Transverse colon (tissue), 4 donors: ENCODE measurements around the gene THSD7A. TPM values are rescaled to one million over a fixed set of nuclear protein-coding genes. Genes with fewer than 3 reads are reported as not detected.

Experiments
- DNase-seq: peaks from one replicate; pipeline ENCODE4 v3.0.0-alpha.2; 2019
- H3K27ac ChIP-seq, 4 donors: fragments of 200-600 bp; sonication (generic); 2 replicates each; pipeline ENCODE4 v1.5.1; 2016 to 2018; ENCODE audit warnings: inconsistent platforms in 4 of 4
- H3K27me3 ChIP-seq: fragments of 200-600 bp; sonication (generic); 2 replicates; pipeline ENCODE4 v1.5.1; 2017; ENCODE audit warnings: inconsistent platforms
- H3K36me3 ChIP-seq, 4 donors: fragments of 200-600 bp; sonication (generic); 2 replicates each; pipeline ENCODE4 v1.5.1; 2017 to 2019; ENCODE audit warnings: inconsistent platforms in 4 of 4
- H3K4me1 ChIP-seq, 4 donors: fragments of 200-600 bp; sonication (generic); 2 replicates each; pipeline ENCODE4 v1.5.1; 2017 to 2020; ENCODE audit warnings: inconsistent platforms in 4 of 4
- H3K4me3 ChIP-seq, 4 donors: fragments of 200-600 bp; sonication (generic); 1 replicate in 1 of 4; 2 replicates in 3 of 4; pipeline versions ENCODE4 v1.5.1 to v1.6.1; 2017 to 2019; ENCODE audit warnings: inconsistent platforms in 4 of 4
- H3K9me3 ChIP-seq, 2 donors: fragments of 200-600 bp; sonication (generic); 2 replicates each; pipeline ENCODE4 v1.5.1; 2017 to 2019; ENCODE audit warnings: inconsistent platforms in 2 of 2
- CTCF ChIP-seq, 5 experiments: fragments of 200-600 bp in 3 of 5; fragments of 450-650 bp in 2 of 5; sonication (generic) in 3 of 5; IDR thresholded peaks; 1 replicate in 2 of 5; 2 replicates in 3 of 5; pipeline ENCODE4 v1.5.1; 2016 to 2017; ENCODE audit warnings: antibody characterized with exemption in 5 of 5, inconsistent platforms in 3 of 5, mild to moderate bottlenecking in 2 of 5, moderate library complexity in 1 of 5
- EP300 ChIP-seq: sonication (generic); formaldehyde crosslinking; IDR thresholded peaks from one replicate; pipeline ENCODE4 v1.6.1; 2017; ENCODE audit warnings: antibody characterized with exemption, low read depth
- POLR2A ChIP-seq: fragments of 450-650 bp; IDR thresholded peaks from one replicate; pipeline ENCODE4 v1.6.1; 2016; ENCODE audit warnings: antibody characterized with exemption, mild to moderate bottlenecking, moderate library complexity
- POLR2AphosphoS5 ChIP-seq, 3 donors: sonication (generic); formaldehyde crosslinking; IDR thresholded peaks; one replicate each; pipeline ENCODE4 v1.6.1; 2016; ENCODE audit warnings: antibody characterized with exemption in 3 of 3
- WGBS, 2 donors: methylation state at CpG; one replicate each; pipeline ENCODE4 v1.1.5; 2018; ENCODE audit warnings: low coverage in 1 of 2; 5-methylcytosine and 5-hydroxymethylcytosine counted together
- in situ Hi-C, 4 donors: fragments of 200-750 bp; cut with MboI; loops; one replicate each; pipeline versions ENCODE4 v1.15.0 to v1.15.1; 2017; ENCODE audit warnings: low sequenced_read_pairs in 3 of 4, low pct_ligation_motif_present in 1 of 4, low pct_unique_long_range_greater_than_20kb in 1 of 4
- intact Hi-C: fragments of 100-400 bp; cut with DNase I; formaldehyde crosslinking; loops from one replicate; pipeline ENCODE4 v1.15.1; 2023; ENCODE audit warnings: low total_unique reads
- total RNA-seq, 4 donors: library from RNA; depleted of rRNA; stranded (reverse); fragments of >200 nt; gene quantifications; one replicate each; pipeline ENCODE4 v1.1.0, GENCODE V29; 2016

The THSD7A gene
- total RNA-seq, 4 donors from 2014 or later: 1.9 to 18.9 (median 2.0) TPM

GRCh38 chr7:11369696-11370095 lies 462.3 kb downstream of the THSD7A start:
- H3K9me3 ChIP-seq: no peaks in the 10 kb centered on the region
- no peaks in the 10 kb centered on the region for H3K27me3 ChIP-seq
- TF ChIP-seq POLR2A (no peak), CTCF (IDR thresholded peaks at IDR 0.05) (no peak), POLR2AphosphoS5 (IDR thresholded peaks at IDR 0.05) (no peak), EP300 (no peak)
- no peak overlapping the region for H3K4me3 ChIP-seq
- no peaks in the 10 kb centered on the region for H3K4me1 ChIP-seq
- intact Hi-C loops (no loop called here), in situ Hi-C loops (no loop called here)
- no peak for DNase-seq
- WGBS, 2 donors: 80 to 86% methylated on average over 1 of the region's 1 CpG
- no peaks in the 10 kb centered on the region for H3K36me3 ChIP-seq
- no peak overlapping the region for H3K27ac ChIP-seq

GRCh38 chr7:11366118-11366517 lies 465.9 kb downstream of the THSD7A start:
- H3K27ac ChIP-seq: no peak overlapping the region
- no peak for DNase-seq
- TF ChIP-seq CTCF (IDR thresholded peaks at IDR 0.05) (no peak), POLR2A (no peak), POLR2AphosphoS5 (IDR thresholded peaks at IDR 0.05) (no peak), EP300 (no peak)
- no peaks in the 10 kb centered on the region for H3K27me3 ChIP-seq
- intact Hi-C loops (no loop called here), in situ Hi-C loops (no loop called here)
- no peaks in the 10 kb centered on the region for H3K9me3 ChIP-seq
- 86% methylated on average over 4 of the region's 4 CpGs for whole genome bisulfite sequencing, 2 donors
- H3K4me3 ChIP-seq: no peak overlapping the region
- H3K4me1 ChIP-seq: no peaks in the 10 kb centered on the region
- H3K36me3 ChIP-seq: no peaks in the 10 kb centered on the region

GRCh38 chr7:11358637-11359036 lies 473.4 kb downstream of the THSD7A start:
- H3K9me3 ChIP-seq: no peaks in the 10 kb centered on the region
- in situ Hi-C loops (no loop called here), intact Hi-C loops (no loop called here)
- H3K36me3 ChIP-seq: no peaks in the 10 kb centered on the region
- TF ChIP-seq EP300 (no peak), POLR2AphosphoS5 (IDR thresholded peaks at IDR 0.05) (no peak), CTCF (IDR thresholded peaks at IDR 0.05) (no peak), POLR2A (no peak)
- no peak overlapping the region for H3K4me3 ChIP-seq
- WGBS, 2 donors: 96% methylated on average over 1 of the region's 1 CpG; no CpG with 5 or more reads in 1 of the 2 donors
- no peak for DNase-seq
- no peak overlapping the region for H3K27ac ChIP-seq
- H3K4me1 ChIP-seq: no peaks in the 10 kb centered on the region
- no peaks in the 10 kb centered on the region for H3K27me3 ChIP-seq

GRCh38 chr7:11355399-11356005 lies 476.5 kb downstream of the THSD7A start:
- Histone ChIP-seq H3K36me3 (no peaks in the 10 kb centered on the region), H3K27me3 (no peaks in the 10 kb centered on the region), H3K4me3 (no peak overlapping the region), H3K27ac (no peak overlapping the region), H3K9me3 (no peaks in the 10 kb centered on the region), H3K4me1 (no peaks in the 10 kb centered on the region)
- TF ChIP-seq EP300 (no peak), POLR2A (no peak), CTCF (IDR thresholded peaks at IDR 0.05) (no peak), POLR2AphosphoS5 (IDR thresholded peaks at IDR 0.05) (no peak)
- intact Hi-C loops: no loop called here
- WGBS, 2 donors: 37 to 40% methylated on average over 5 of the region's 5 CpGs
- no peak for DNase-seq
- in situ Hi-C loops: no loop called here
